A549 (cell line): Measurements from ENCODE around the gene SSX5. TPM values are rescaled to one million over a fixed set of nuclear protein-coding genes. Genes with fewer than 3 reads are reported as not detected.

Experiments used
- ATAC-seq, 2 experiments: fragments of 200-7000 bp in 1 of 2; fragments of >200 bp in 1 of 2; cut with Nextera tagmentation in 1 of 2; cut with Tn5 transposase in 1 of 2; 3 replicates each; pipeline versions ENCODE4 v1.8.0 to v1.9.1; 2018 to 2020; ENCODE audit warnings: mild to moderate bottlenecking in 1 of 2, moderate library complexity in 1 of 2
- CTCF ChIA-PET: fragments of 300-600 bp; sonication (Branson Sonifier 250); formaldehyde crosslinking; extraction: SDS; loops from one replicate; lab custom pipeline; 2021; ENCODE audit warnings: antibody characterized with exemption, inconsistent platforms; lab: Yijun Ruan, JAX
- POLR2A ChIA-PET: fragments of 350-600 bp; formaldehyde crosslinking; extraction: SDS; loops from one replicate; lab custom pipeline; 2021; ENCODE audit warnings: antibody characterized with exemption, inconsistent platforms; lab: Yijun Ruan, JAX
- DNase-seq, 2 experiments: peaks; one replicate each; pipeline versions ENCODE4 v3.0.0 to v3.0.0-alpha.2; 2011 to 2016; ENCODE audit warnings: low read depth in 1 of 2, low spot score in 1 of 2
- FAIRE-seq: peaks from 2 replicates; lab custom pipeline; 2011; peaks lifted over from hg19 to GRCh38; lab: Jason Lieb, UNC
- H3K27ac ChIP-seq, 2 experiments: fragments of >200 bp; sonication (Bioruptor Twin); formaldehyde crosslinking; 3 replicates each; pipeline ENCODE4 v1.5.1; 2016 to 2017
- H3K4me1 ChIP-seq: fragments of >200 bp; sonication (Bioruptor Twin); formaldehyde crosslinking; 3 replicates; pipeline ENCODE4 v1.6.1; 2016
- H3K4me2 ChIP-seq: fragments of >200 bp; sonication (Bioruptor Twin); formaldehyde crosslinking; 3 replicates; pipeline ENCODE4 v1.6.1; 2016
- H3K4me3 ChIP-seq: fragments of >200 bp; sonication (Bioruptor Twin); formaldehyde crosslinking; 3 replicates; pipeline ENCODE4 v1.5.1; 2016
- H3K9me3 ChIP-seq: fragments of >200 bp; sonication (Bioruptor Twin); formaldehyde crosslinking; 3 replicates; pipeline ENCODE4 v1.6.1; 2016
- CBX8 ChIP-seq: fragments of 200-600 bp; sonication (generic); IDR thresholded peaks from 2 replicates; pipeline ENCODE4 v1.6.1; 2016
- FOSL2 ChIP-seq, 2 experiments: fragments of 450-650 bp in 1 of 2; fragments of >200 bp in 1 of 2; sonication (Bioruptor Twin) in 1 of 2; formaldehyde crosslinking; IDR thresholded peaks; 2 replicates each; pipeline versions ENCODE4 v1.5.0 to v1.6.1; 2016 to 2020; ENCODE audit warnings: mild to moderate bottlenecking in 1 of 2, moderate library complexity in 1 of 2
- FOXS1 ChIP-seq: fragments of 250-450 bp; sonication (Bioruptor Pico); IDR thresholded peaks from 2 replicates; pipeline ENCODE4 v1.5.0; 2020; ENCODE audit warnings: mild to moderate bottlenecking, moderate library complexity
- GATA3 ChIP-seq: IDR thresholded peaks from 2 replicates; pipeline ENCODE4 v1.6.1; 2012; ENCODE audit warnings: borderline replicate concordance
- HES2 ChIP-seq: fragments of >200 bp; sonication (Bioruptor Twin); formaldehyde crosslinking; IDR thresholded peaks from 2 replicates; pipeline ENCODE4 v1.6.1; 2016
- HEYL ChIP-seq: fragments of 250-450 bp; sonication (Bioruptor Pico); IDR thresholded peaks from 2 replicates; pipeline ENCODE4 v1.8.0; 2021; ENCODE audit warnings: mild to moderate bottlenecking, moderate library complexity
- HOXA7 ChIP-seq: fragments of 250-450 bp; sonication (Bioruptor Pico); IDR thresholded peaks from 2 replicates; pipeline ENCODE4 v1.5.0; 2020; ENCODE audit warnings: mild to moderate bottlenecking, moderate library complexity
- JUN ChIP-seq, 2 experiments: fragments of >200 bp; sonication (Bioruptor Twin); formaldehyde crosslinking; IDR thresholded peaks; 2 replicates in 1 of 2; 3 replicates in 1 of 2; pipeline ENCODE4 v1.6.1; 2016 to 2017
- MAFK ChIP-seq: fragments of 450-650 bp; IDR thresholded peaks from 2 replicates; pipeline ENCODE4 v1.6.1; 2014; ENCODE audit not compliant: partially characterized antibody
- NFE2L2 ChIP-seq: fragments of 150-350 bp; conservative IDR thresholded peaks from 2 replicates; pipeline ENCODE4 v1.6.1; 2014; ENCODE audit warnings: low read length
- NPAS2 ChIP-seq: fragments of 250-450 bp; sonication (Bioruptor Pico); IDR thresholded peaks from 2 replicates; pipeline ENCODE4 v1.8.0; 2022; ENCODE audit warnings: mild to moderate bottlenecking, moderate library complexity, borderline replicate concordance
- POLR2A ChIP-seq: IDR thresholded peaks from 2 replicates; pipeline ENCODE4 v1.6.1; 2012; ENCODE audit warnings: mild to moderate bottlenecking, low read length
- POLR2AphosphoS2 ChIP-seq: conservative IDR thresholded peaks from 2 replicates; pipeline ENCODE4 v1.6.1; 2012; ENCODE audit warnings: low read length, improper control_type of control experiment, inconsistent platforms
- RCOR1 ChIP-seq: fragments of 150-350 bp; IDR thresholded peaks from 2 replicates; pipeline ENCODE4 v1.6.1; 2014; ENCODE audit warnings: antibody characterized with exemption, low read length, low read depth
- REST ChIP-seq: fragments of 200-600 bp; sonication (generic); IDR thresholded peaks from 2 replicates; pipeline ENCODE4 v1.6.1; 2016; ENCODE audit warnings: antibody characterized with exemption, mild to moderate bottlenecking, moderate library complexity
- RFX5 ChIP-seq: fragments of 450-650 bp; IDR thresholded peaks from 2 replicates; pipeline ENCODE4 v1.7.1; 2014; ENCODE audit warnings: antibody characterized with exemption, mild to moderate bottlenecking, moderate library complexity
- SMC3 ChIP-seq: fragments of >200 bp; sonication (Bioruptor Twin); formaldehyde crosslinking; IDR thresholded peaks from 3 replicates; pipeline ENCODE4 v1.6.1; 2018; ENCODE audit warnings: inconsistent platforms
- WGBS: methylation state at CpG from one replicate; pipeline ENCODE4 v1.1.6; 2017; ENCODE audit errors: missing lambda C conversion rate; 5-methylcytosine and 5-hydroxymethylcytosine counted together
- polyA plus RNA-seq, 4 experiments: library from polyadenylated mRNA; depleted of rRNA in 3 of 4; stranded (reverse); fragments of >200 nt; fragmentation: RNase III in 1 of 4; extraction: RNeasy Plus Mini Kit Qiagen cat#74134 plus additional on column Dnase treatment in 1 of 4; gene quantifications; 2 replicates in 3 of 4; 3 replicates in 1 of 4; pipeline ENCODE4 v1.2.3, GENCODE V29; 2011 to 2017
- TF ChIP-seq, protein P1 (sequence below): IDR thresholded peaks from 2 replicates; pipeline ENCODE4 v1.6.1; 2012
- TF ChIP-seq, protein P2 (sequence below): fragments of 450-650 bp; IDR thresholded peaks from 2 replicates; pipeline ENCODE4 v1.6.1; 2014; ENCODE audit warnings: antibody characterized with exemption
- TF ChIP-seq, protein P3 (sequence below): fragments of 250-450 bp; sonication (Bioruptor Pico); IDR thresholded peaks from 2 replicates; pipeline ENCODE4 v1.5.0; 2020; ENCODE audit warnings: low read depth, mild to moderate bottlenecking, moderate library complexity
- TF ChIP-seq, protein P4 (sequence below): fragments of 250-450 bp; sonication (Bioruptor Pico); IDR thresholded peaks from 2 replicates; pipeline ENCODE4 v1.5.0; 2021; ENCODE audit warnings: mild to moderate bottlenecking, moderate library complexity, borderline replicate concordance

The SSX5 gene
- polyA plus RNA-seq, 2 of the 4 experiments (the other 2 are of a cell fraction): not detected

DNA sequence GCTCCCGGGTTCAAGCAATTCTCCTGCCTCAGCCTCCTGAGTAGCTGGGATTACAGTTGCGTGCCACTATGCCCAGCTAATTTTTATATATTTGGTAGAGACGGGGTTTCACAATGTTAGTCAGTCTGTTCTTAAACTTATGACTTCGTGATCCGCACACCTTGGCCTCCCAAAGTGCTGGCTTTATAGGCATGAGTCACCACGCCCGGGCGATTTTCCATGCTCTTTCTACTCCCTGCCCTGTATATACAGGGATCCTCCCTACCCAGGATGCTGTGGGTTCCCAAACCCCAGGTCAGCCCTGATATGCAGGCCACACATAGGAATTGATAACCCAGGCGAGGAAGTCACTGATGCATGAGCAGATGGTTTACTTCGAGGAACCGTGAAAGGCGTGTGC, 31.4 kb downstream of the SSX5 start (continued):
- TF ChIP-seq REST (no peak), CBX8 (no peak), SMC3 (no peak)

GRCh38 chrX:48156014-48156413, 40.6 kb downstream of the SSX5 start:
- Histone ChIP-seq H3K27ac (no peak overlapping the region), H3K9me3 (no peaks in the 10 kb centered on the region), H3K4me1 (no peaks in the 10 kb centered on the region), H3K4me3 (no peak overlapping the region), H3K4me2 (no peak overlapping the region)
- ATAC-seq (no peak), FAIRE-seq (no peak), DNase-seq (no peak)
- CTCF ChIA-PET: no interaction called here
- TF ChIP-seq, protein P1, sequence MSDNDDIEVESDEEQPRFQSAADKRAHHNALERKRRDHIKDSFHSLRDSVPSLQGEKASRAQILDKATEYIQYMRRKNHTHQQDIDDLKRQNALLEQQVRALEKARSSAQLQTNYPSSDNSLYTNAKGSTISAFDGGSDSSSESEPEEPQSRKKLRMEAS: no peak
- no peak for TF ChIP-seq NFE2L2
- TF ChIP-seq FOXS1 (CRISPR knock-in tag): no peak
- no peak for TF ChIP-seq NPAS2 (CRISPR knock-in tag)
- no peak for TF ChIP-seq FOSL2 (IDR thresholded peaks at IDR 0.05)
- no peak for TF ChIP-seq FOSL2 (CRISPR knock-in tag; IDR thresholded peaks at IDR 0.05)
- no peak for TF ChIP-seq HES2
- TF ChIP-seq, protein P2, sequence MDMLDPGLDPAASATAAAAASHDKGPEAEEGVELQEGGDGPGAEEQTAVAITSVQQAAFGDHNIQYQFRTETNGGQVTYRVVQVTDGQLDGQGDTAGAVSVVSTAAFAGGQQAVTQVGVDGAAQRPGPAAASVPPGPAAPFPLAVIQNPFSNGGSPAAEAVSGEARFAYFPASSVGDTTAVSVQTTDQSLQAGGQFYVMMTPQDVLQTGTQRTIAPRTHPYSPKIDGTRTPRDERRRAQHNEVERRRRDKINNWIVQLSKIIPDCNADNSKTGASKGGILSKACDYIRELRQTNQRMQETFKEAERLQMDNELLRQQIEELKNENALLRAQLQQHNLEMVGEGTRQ: no peak
- no peak for TF ChIP-seq POLR2A
- TF ChIP-seq HOXA7 (CRISPR knock-in tag): no peak
- no peak for TF ChIP-seq RFX5
- TF ChIP-seq, protein P3, sequence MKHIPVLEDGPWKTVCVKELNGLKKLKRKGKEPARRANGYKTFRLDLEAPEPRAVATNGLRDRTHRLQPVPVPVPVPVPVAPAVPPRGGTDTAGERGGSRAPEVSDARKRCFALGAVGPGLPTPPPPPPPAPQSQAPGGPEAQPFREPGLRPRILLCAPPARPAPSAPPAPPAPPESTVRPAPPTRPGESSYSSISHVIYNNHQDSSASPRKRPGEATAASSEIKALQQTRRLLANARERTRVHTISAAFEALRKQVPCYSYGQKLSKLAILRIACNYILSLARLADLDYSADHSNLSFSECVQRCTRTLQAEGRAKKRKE (CRISPR knock-in tag): no peak
- no peak for TF ChIP-seq HEYL
- TF ChIP-seq GATA3: no peak
- TF ChIP-seq SMC3: no peak
- no peak for TF ChIP-seq POLR2AphosphoS2
- TF ChIP-seq, protein P4, sequence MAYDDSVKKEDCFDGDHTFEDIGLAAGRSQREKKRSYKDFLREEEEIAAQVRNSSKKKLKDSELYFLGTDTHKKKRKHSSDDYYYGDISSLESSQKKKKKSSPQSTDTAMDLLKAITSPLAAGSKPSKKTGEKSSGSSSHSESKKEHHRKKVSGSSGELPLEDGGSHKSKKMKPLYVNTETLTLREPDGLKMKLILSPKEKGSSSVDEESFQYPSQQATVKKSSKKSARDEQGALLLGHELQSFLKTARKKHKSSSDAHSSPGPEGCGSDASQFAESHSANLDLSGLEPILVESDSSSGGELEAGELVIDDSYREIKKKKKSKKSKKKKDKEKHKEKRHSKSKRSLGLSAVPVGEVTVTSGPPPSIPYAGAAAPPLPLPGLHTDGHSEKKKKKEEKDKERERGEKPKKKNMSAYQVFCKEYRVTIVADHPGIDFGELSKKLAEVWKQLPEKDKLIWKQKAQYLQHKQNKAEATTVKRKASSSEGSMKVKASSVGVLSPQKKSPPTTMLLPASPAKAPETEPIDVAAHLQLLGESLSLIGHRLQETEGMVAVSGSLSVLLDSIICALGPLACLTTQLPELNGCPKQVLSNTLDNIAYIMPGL: no peak
- TF ChIP-seq RCOR1: no peak
- no peak for TF ChIP-seq JUN (IDR thresholded peaks at IDR 0.05)
- TF ChIP-seq CBX8: no peak
- TF ChIP-seq MAFK: no peak
- WGBS: 51% methylated on average over 11 of the region's 12 CpGs
- POLR2A ChIA-PET: no interaction called here
